T-cell (primary cell): Measurements from ENCODE around the gene DCN. TPM values are rescaled to one million over a fixed set of nuclear protein-coding genes. Genes with fewer than 3 reads are reported as not detected.

Experiments
- ATAC-seq, 4 experiments: fragments of 200-7000 bp in 3 of 4; fragments of 150-1000 bp in 1 of 4; cut with Tn5 transposase; replicated peaks in 1 of 4; 1 replicate in 3 of 4; 2 replicates in 1 of 4; pipeline ENCODE4 v1.10.0; 2021; ENCODE audit warnings: moderate library complexity in 3 of 4, mild to moderate bottlenecking in 2 of 4, moderate number of reproducible peaks in 1 of 4
- CTCF ChIA-PET, 2 donors: fragments of 300-600 bp; sonication (Branson Sonifier 250); formaldehyde crosslinking; loops; one replicate each; lab custom pipeline; 2022; ENCODE audit warnings: antibody characterized with exemption in 2 of 2; lab: Charles Lee
- POLR2A ChIA-PET, 2 donors: fragments of 300-600 bp; sonication (Branson Sonifier 250); formaldehyde crosslinking; loops; one replicate each; lab custom pipeline; 2022; ENCODE audit warnings: antibody characterized with exemption in 2 of 2; lab: Charles Lee
- DNase-seq, 35 experiments: peaks; one replicate each; pipeline versions ENCODE4 v3.0.0 to v3.0.0-alpha.2; 2013 to 2023
- H3K27ac ChIP-seq: one replicate; pipeline ENCODE4 v1.5.1; 2013; ENCODE audit warnings: low read length
- H3K27me3 ChIP-seq, 2 experiments: replicated peaks in 1 of 2; 1 replicate in 1 of 2; 2 replicates in 1 of 2; pipeline versions ENCODE4 v1.6.1 to v1.7.0; 2013; ENCODE audit warnings: low read length in 1 of 2, mixed read lengths in 1 of 2; ENCODE audit not compliant: control insufficient read depth in 2 of 2, insufficient read depth in 2 of 2; ENCODE audit errors: extremely low read depth in 1 of 2
- H3K36me3 ChIP-seq, 2 donors: 1 replicate in 1 of 2; 2 replicates in 1 of 2; pipeline versions ENCODE4 v1.6.1 to v1.7.0; 2013; ENCODE audit warnings: low read length in 1 of 2; ENCODE audit not compliant: control insufficient read depth in 2 of 2, insufficient read depth in 1 of 2; ENCODE audit errors: extremely low read depth in 1 of 2
- H3K4me1 ChIP-seq, 2 experiments: 1 replicate in 1 of 2; 2 replicates in 1 of 2; pipeline versions ENCODE4 v1.6.1 to v1.7.0; 2013; ENCODE audit warnings: low read length in 2 of 2, mixed read lengths in 1 of 2; ENCODE audit not compliant: insufficient read depth in 2 of 2, control insufficient read depth in 1 of 2; ENCODE audit errors: extremely low read depth in 1 of 2
- H3K4me3 ChIP-seq, 2 donors: 1 replicate in 1 of 2; 2 replicates in 1 of 2; pipeline versions ENCODE4 v1.5.1 to v1.7.0; 2013; ENCODE audit warnings: mild to moderate bottlenecking in 2 of 2, low read length in 1 of 2, moderate library complexity in 1 of 2; ENCODE audit not compliant: control insufficient read depth in 1 of 2; ENCODE audit errors: extremely low read depth in 1 of 2
- H3K9me3 ChIP-seq: 2 replicates; pipeline ENCODE4 v1.7.0; 2013
- H3K27ac Mint-ChIP-seq, 2 donors: one replicate each; pipeline ENCODE4 v1.8.0; 2020 to 2021; ENCODE audit warnings: mild to moderate bottlenecking in 2 of 2, mixed read lengths in 2 of 2
- H3K27me3 Mint-ChIP-seq, 2 donors: one replicate each; pipeline ENCODE4 v1.8.0; 2021 to 2022; ENCODE audit warnings: mixed read lengths in 2 of 2
- H3K36me3 Mint-ChIP-seq: one replicate; pipeline ENCODE4 v1.8.0; 2021; ENCODE audit warnings: mixed read lengths
- H3K4me1 Mint-ChIP-seq, 3 donors: one replicate each; pipeline ENCODE4 v1.8.0; 2020 to 2022; ENCODE audit warnings: mixed read lengths in 3 of 3, mild to moderate bottlenecking in 1 of 3
- H3K4me3 Mint-ChIP-seq, 3 donors: one replicate each; pipeline ENCODE4 v1.8.0; 2020 to 2022; ENCODE audit warnings: mild to moderate bottlenecking in 3 of 3, mixed read lengths in 3 of 3, moderate library complexity in 3 of 3
- H3K9me3 Mint-ChIP-seq, 3 donors: one replicate each; pipeline ENCODE4 v1.8.0; 2020 to 2022; ENCODE audit warnings: mixed read lengths in 3 of 3
- WGBS: methylation state at CpG from one replicate; pipeline ENCODE4 v1.1.5; 2013; ENCODE audit warnings: missing lambda C conversion rate; ENCODE audit not compliant: insufficient coverage; 5-methylcytosine and 5-hydroxymethylcytosine counted together
- total RNA-seq, 35 experiments: library from RNA in 6 of 35; stranded (reverse) in 6 of 35; fragments of 120-200 nt in 1 of 35; gene quantifications; one replicate each; pipeline versions ENCODE4 v1.2.1 to v1.2.4 and lab custom pipeline; 2013 to 2026

The DCN gene
- total RNA-seq, 5 donors from 2014 or later (not counting 1 experiment from before 2014, with no cell fraction given) = 3.4 to 6.9 (median 6.8) TPM; not detected in 2

GRCh38 chr12:91155990-91156389 is 26.6 kb downstream of the DCN start:
- no peak overlapping the region for H3K4me3 ChIP-seq
- no peaks in the 10 kb centered on the region for H3K36me3 Mint-ChIP-seq
- H3K4me1 ChIP-seq = no peaks in the 10 kb centered on the region
- no peak overlapping the region for H3K27ac Mint-ChIP-seq
- H3K27me3 Mint-ChIP-seq = no peaks in the 10 kb centered on the region
- WGBS = 58% methylated on average over 1 of the region's 2 CpGs
- ATAC-seq (no peak), DNase-seq (no peak)
- H3K9me3 ChIP-seq = no peaks in the 10 kb centered on the region
- CTCF ChIA-PET = no interaction called here
- POLR2A ChIA-PET = no interaction called here
- H3K36me3 ChIP-seq = no peaks in the 10 kb centered on the region
- H3K4me3 Mint-ChIP-seq = no peak overlapping the region
- H3K27me3 ChIP-seq = no peaks in the 10 kb centered on the region
- no peaks in the 10 kb centered on the region for H3K9me3 Mint-ChIP-seq
- no peak overlapping the region for H3K27ac ChIP-seq
- no peaks in the 10 kb centered on the region for H3K4me1 Mint-ChIP-seq

- no peak overlapping the region for H3K4me3 ChIP-seq
- peaks cover 0 to 3% (median 3%) of the 10 kb centered on the region in 3 donors for H3K9me3 Mint-ChIP-seq
- no peak for ATAC-seq
These were observed 28.5 kb downstream of the DCN start for GRCh38 chr12:91154131-91154530.

GRCh38 chr12:91144053-91144452 is 38.6 kb downstream of the DCN start:
- H3K27ac Mint-ChIP-seq = no peak overlapping the region
- Histone ChIP-seq H3K27me3 (peaks cover 0 to 2% of the 10 kb centered on the region in 2 experiments), H3K4me3 (no peak overlapping the region), H3K4me1 (no peaks in the 10 kb centered on the region), H3K27ac (no peak overlapping the region), H3K36me3 (no peaks in the 10 kb centered on the region), H3K9me3 (no peaks in the 10 kb centered on the region)
- ChIA-PET CTCF (no interaction called here), POLR2A (no interaction called here)
- no peak for DNase-seq
- no peaks in the 10 kb centered on the region for H3K4me1 Mint-ChIP-seq
- H3K4me3 Mint-ChIP-seq = no peak overlapping the region
- no peaks in the 10 kb centered on the region for H3K36me3 Mint-ChIP-seq
- ATAC-seq = no peak
- H3K27me3 Mint-ChIP-seq = peaks cover 0 to 7% of the 10 kb centered on the region in 2 donors
- no CpG with 5 or more reads among the region's 2 CpGs for WGBS
- H3K9me3 Mint-ChIP-seq = peaks cover 0 to 3% (median 0%) of the 10 kb centered on the region in 3 donors

More at GRCh38 chr12:91154131-91154530, 28.5 kb downstream of the DCN start:
- no peaks in the 10 kb centered on the region for H3K36me3 Mint-ChIP-seq
- H3K9me3 ChIP-seq = no peaks in the 10 kb centered on the region
- no peaks in the 10 kb centered on the region for H3K4me1 Mint-ChIP-seq
- no peak overlapping the region for H3K4me3 Mint-ChIP-seq
- no peaks in the 10 kb centered on the region for H3K4me1 ChIP-seq
- WGBS = no CpG with 5 or more reads among the region's 3 CpGs
- H3K27me3 Mint-ChIP-seq = peaks cover 0 to 3% of the 10 kb centered on the region in 2 donors
- ChIA-PET CTCF (interaction anchor here in 1 of 2 donors (0.9 kb wide), 1 partner anchor 15 kb away, joined by 3 read pairs; no protein-coding TSS in a partner anchor), POLR2A (no interaction called here)
- no peak overlapping the region for H3K27ac Mint-ChIP-seq
- no peaks in the 10 kb centered on the region for H3K36me3 ChIP-seq
- H3K27me3 ChIP-seq = no peaks in the 10 kb centered on the region
- DNase-seq = no peak
- no peak overlapping the region for H3K27ac ChIP-seq

GRCh38 chr12:91143206-91143605 is 39.4 kb downstream of the DCN start:
- CTCF ChIA-PET = no interaction called here
- no peak overlapping the region for H3K4me3 Mint-ChIP-seq

GRCh38 chr12:91142221-91142631 is 40.4 kb downstream of the DCN start:
- WGBS = 63% methylated on average over 1 of the region's 3 CpGs
- Mint-ChIP-seq H3K9me3 (peaks cover 0 to 3% (median 0%) of the 10 kb centered on the region in 3 donors), H3K4me1 (no peaks in the 10 kb centered on the region), H3K36me3 (no peaks in the 10 kb centered on the region), H3K27ac (no peak overlapping the region), H3K4me3 (no peak overlapping the region), H3K27me3 (peaks cover 2 to 7% of the 10 kb centered on the region in 2 donors)
- H3K9me3 ChIP-seq = no peaks in the 10 kb centered on the region
- H3K4me3 ChIP-seq = no peak overlapping the region
- H3K27ac ChIP-seq = no peak overlapping the region
- CTCF ChIA-PET = no interaction called here
- H3K4me1 ChIP-seq = no peaks in the 10 kb centered on the region
- H3K27me3 ChIP-seq = no peaks in the 10 kb centered on the region
- POLR2A ChIA-PET = no interaction called here
- no peak for ATAC-seq
- DNase-seq = no peak
- H3K36me3 ChIP-seq = no peaks in the 10 kb centered on the region

More at GRCh38 chr12:91143206-91143605, 39.4 kb downstream of the DCN start:
- no peak overlapping the region for H3K27ac Mint-ChIP-seq
- H3K36me3 Mint-ChIP-seq = no peaks in the 10 kb centered on the region
- no peak overlapping the region for H3K27ac ChIP-seq
- 66% methylated on average over 3 of the region's 3 CpGs for WGBS
- H3K4me3 ChIP-seq = no peak overlapping the region
- no peak for ATAC-seq
- H3K9me3 Mint-ChIP-seq = peaks cover 0 to 3% (median 0%) of the 10 kb centered on the region in 3 donors
- DNase-seq = no peak
- no peaks in the 10 kb centered on the region for H3K4me1 ChIP-seq
- POLR2A ChIA-PET = no interaction called here
- H3K4me1 Mint-ChIP-seq = no peaks in the 10 kb centered on the region
- H3K27me3 Mint-ChIP-seq = peaks cover 0 to 7% of the 10 kb centered on the region in 2 donors
- no peaks in the 10 kb centered on the region for H3K9me3 ChIP-seq
- no peaks in the 10 kb centered on the region for H3K36me3 ChIP-seq
- peaks cover 0 to under 1% of the 10 kb centered on the region in 2 experiments for H3K27me3 ChIP-seq

GRCh38 chr12:91140026-91140931 is 42.3 kb downstream of the DCN start:
- no peaks in the 10 kb centered on the region for H3K36me3 Mint-ChIP-seq
- Histone ChIP-seq H3K9me3 (no peaks in the 10 kb centered on the region), H3K4me3 (no peak overlapping the region), H3K27me3 (no peaks in the 10 kb centered on the region), H3K4me1 (no peaks in the 10 kb centered on the region), H3K36me3 (no peaks in the 10 kb centered on the region), H3K27ac (no peak overlapping the region)
- peaks cover 0 to 1% (median 0%) of the 10 kb centered on the region in 3 donors for H3K9me3 Mint-ChIP-seq
- no peak for DNase-seq
- ChIA-PET POLR2A (no interaction called here), CTCF (no interaction called here)
- H3K4me3 Mint-ChIP-seq = no peak overlapping the region
- peaks cover 2 to 7% of the 10 kb centered on the region in 2 donors for H3K27me3 Mint-ChIP-seq
- 100% methylated on average over 1 of the region's 1 CpG for WGBS
- H3K27ac Mint-ChIP-seq = no peak overlapping the region
- ATAC-seq = no peak
- H3K4me1 Mint-ChIP-seq = no peaks in the 10 kb centered on the region
